NCI-H82 treated with DMSO at 0.1 percent for 48 hours (cell line): ENCODE results near the gene TMTC2.

Experiments used
- DNase-seq: peaks from one replicate; lab custom pipeline; 2025; ENCODE audit not compliant: unreplicated experiment; lab: John Stamatoyannopoulos, UW

TMTC2 gene

DNA sequence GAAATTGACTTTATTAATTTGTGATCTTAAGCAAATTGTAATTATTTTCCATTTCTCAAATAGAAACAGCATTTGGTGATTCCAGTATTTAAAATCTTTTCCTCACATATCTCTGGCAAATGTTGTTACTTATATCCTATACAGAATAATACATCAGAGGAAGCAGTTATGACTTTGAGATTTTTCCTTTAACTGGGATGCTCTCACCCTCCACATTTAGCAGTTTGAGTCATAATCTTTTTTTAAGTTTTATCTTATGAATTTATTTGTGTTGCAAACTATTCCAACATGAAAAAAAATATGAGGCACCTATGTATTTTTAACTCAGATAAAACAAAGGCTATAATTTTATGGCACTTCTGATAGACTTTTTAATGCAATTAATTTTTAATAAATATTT is 311.8 kb downstream of the TMTC2 start:
- DNase-seq: no peak

DNA sequence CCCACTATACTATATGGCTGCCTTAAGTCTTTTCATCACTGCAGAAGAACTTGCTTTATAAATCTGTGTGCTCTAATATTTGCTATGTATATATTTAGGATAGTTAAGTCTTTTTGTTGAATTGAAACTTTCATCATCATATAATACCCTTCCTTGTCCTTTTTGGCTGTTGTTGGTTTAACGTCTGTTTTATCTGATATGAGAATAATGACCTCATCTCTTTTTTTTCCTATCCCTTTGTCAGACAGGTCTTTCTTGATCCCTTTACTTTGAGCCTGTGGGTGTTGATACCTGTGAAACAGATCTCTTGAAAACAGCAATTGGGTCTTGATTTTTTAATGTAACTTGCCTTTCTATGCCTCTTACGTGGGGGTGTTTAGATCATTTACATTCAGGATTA is 316.3 kb downstream of the TMTC2 start:
- no peak for DNase-seq

- no peak for DNase-seq
These were observed 319.0 kb downstream of the TMTC2 start for GRCh38 chr12:83005534-83006197.

DNA sequence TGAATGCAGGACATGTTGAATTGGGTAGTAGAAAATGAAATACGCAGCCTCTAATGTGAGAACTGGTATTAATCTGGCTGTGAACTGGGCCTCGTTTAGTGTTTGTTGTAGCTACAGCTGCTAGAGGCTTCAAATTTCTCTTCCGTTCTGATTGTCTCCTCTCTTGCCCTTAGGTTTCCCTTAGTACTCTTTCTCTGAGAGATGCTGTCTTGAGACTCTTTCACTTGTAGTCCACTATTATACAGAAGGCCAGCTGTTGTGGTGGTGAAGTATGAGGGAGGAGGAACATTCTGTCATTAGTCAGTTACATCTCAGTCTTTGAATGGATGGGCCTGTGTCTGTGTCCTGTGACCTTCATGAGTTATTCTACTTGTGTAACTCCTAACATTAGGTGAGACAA is 322.0 kb downstream of the TMTC2 start:
- no peak for DNase-seq

DNA sequence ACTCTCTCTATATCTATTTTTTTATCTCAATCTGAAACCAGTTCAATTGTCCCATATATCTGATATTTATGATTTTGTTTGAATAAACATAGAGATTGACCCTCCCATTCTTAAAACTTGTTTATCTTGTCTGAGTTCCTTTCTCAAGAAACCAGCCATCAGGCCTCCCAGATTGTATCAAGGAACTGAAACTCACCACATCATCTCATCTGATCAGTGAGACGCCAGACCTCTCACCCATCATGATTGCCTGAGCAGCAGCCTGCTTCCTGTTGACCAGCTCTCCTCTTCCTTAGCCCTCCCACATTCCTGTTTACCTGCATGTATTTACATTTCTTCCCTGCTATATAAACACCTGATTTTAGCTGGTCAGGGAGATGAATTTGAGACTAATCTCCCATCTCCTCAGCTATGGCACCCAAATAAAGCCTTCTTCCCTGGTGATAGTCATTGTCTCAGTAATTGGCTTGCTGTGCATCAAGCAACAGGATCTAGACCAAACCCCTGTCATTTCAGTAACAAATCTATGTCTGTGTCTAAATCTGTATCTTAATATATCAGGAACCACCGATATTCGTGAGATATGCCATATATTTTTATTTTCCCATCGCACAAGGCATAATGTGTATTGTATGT is 323.6 kb downstream of the TMTC2 start:
- no peak for DNase-seq

DNA sequence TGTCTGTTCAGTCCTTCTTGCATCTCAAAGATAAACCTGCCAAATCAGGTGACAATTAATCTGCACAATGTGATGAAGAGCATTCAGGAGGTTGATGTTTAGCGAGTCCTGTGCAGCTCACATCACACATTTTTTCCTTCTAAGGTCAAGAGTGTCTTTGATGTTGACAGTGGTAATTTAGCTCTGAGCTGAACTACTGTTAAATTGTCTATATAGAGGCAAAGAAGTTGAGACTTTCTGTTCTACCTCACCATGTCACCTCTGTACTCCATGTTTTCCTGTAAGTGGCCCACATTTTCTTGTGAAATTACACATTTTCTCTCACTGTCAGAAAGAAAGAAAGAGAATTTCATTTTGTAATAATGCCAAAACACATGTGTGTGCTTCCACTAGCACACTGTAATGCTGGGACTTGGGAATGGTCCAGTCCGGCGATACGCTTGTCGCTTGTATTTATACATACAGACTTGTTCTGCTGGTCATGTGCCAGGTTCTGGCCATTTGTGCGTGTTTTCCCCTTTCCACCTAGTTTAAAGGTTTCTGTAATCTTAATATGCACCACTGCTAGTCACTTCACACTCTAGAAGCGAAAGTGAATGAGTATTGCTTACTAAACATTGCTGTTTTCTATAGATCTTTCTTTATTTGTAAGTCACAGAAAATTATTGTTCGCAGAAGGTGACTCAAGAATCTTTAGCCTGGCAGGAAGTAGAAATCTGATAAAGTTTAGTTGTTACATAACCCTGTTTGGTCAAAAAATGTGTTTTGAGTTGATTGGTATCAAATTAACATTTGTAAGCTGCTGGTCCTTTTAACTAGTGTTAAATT is 328.9 kb downstream of the TMTC2 start:
- no peak for DNase-seq

DNA sequence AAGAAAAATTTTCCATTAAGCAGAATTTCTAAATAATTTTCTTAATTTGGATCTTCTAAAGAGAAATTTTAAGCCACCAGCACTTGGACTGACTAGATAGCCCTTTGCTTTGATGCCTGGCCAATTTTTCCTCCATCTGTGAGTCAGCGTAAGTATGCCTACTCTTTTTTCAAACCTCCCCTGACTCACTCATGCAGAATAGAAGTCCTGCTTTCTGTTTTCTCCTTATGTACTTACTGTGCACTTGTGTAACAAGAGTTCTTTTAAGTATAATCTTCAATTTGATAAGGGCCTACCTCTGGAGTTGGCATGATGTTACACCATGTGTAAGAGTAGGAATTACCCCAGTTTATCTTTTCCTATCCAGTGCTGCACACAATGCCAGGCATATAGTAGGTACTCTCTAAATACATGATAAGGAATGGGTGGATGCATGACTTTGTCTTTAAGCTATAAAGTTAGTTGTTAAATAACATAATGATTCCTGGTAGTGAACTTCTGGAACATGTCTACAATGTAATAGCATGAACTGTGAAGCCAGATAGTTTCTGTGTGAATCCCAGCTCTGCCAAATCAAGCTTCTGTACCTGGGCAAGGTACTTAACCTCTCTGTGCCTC is 329.6 kb downstream of the TMTC2 start:
- DNase-seq: no peak

- no peak for DNase-seq
These were observed 330.3 kb downstream of the TMTC2 start for GRCh38 chr12:83016991-83017390.

DNA sequence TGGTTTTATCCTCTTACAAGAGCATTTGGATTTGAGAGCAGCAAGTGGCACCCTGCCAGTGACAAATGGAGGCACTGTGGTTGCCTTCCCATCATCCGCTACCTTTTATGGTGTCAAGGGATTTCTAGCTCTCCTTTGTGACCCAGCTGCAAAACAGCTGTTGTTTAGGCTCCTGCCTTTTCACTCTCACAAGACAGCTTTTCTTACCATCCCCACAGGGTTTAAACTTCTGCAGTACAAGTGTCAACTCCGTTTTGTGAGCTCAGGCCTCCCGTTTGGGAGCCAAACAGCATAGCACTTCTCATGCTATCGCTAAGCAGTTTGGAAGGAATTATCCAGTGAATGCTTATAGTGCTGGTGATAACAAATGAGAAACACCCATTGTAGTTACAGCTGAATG is 331.4 kb downstream of the TMTC2 start:
- DNase-seq: peak; percentile 17

GRCh38 chr12:83027021-83027723 is 340.5 kb downstream of the TMTC2 start:
- DNase-seq: no peak

- DNase-seq: no peak
These were observed 344.5 kb downstream of the TMTC2 start for GRCh38 chr12:83031196-83031595.

DNA sequence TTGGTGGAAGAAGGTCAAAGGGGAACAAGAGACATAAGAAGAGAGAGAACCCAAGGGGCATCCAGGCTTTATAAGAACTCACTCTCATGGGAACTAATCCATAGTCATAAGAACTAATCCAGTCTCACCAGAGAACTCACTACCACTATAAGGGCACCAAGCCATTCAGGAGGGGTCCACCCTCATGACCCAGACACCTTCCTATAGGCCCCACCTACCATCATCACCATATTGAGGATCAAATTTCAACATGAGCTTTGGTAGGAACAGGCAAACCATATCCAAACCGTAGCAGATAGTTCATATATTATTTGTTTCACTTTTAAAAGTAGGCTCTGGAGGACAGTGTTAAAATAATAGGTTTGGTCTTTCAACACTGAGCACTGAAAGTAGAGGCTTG is 350.1 kb downstream of the TMTC2 start:
- no peak for DNase-seq

GRCh38 chr12:83039413-83039812 is 352.7 kb downstream of the TMTC2 start:
- no peak for DNase-seq

- DNase-seq: no peak
These were observed 353.6 kb downstream of the TMTC2 start for GRCh38 chr12:83040339-83040738.

GRCh38 chr12:83040991-83041390 is 354.3 kb downstream of the TMTC2 start:
- peak; percentile 64 for DNase-seq

DNA sequence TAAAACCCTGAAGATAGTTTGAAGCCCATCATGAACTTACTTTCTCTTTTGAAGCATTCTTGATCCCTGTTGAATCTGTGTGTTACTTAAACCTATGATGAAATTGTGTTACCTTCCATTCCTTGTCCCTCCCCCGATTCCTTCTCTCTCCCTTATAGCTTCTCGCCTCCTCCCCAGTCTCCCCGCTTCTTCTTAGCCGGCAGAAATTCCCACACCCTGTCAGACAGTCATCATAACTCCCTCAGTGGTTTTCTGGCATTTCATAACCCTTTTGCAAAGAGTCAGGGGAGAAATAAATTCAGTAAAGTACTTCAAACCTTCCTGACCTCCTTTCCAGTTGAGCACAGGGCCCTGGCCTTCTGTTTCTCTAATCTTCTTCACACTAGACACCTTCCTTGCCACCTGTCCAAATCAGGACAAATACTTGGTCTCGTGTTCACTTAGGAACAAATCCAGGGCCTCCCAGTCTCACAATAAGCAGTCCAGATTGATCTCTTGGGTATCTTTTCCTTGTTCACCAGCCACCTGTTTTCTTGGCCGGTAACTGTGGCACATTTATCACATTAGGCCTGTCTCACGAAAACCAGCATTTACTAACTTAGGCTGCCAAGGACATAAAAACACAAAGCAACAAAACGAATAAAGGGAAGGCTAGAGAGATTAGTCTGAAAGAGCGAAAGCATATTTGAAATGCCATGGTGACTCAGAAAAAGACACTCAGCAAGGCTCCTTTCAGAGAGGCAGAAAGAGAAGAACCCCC is 355.9 kb downstream of the TMTC2 start:
- peak; percentile 22 for DNase-seq

GRCh38 chr12:83044736-83045135 is 358.0 kb downstream of the TMTC2 start:
- no peak for DNase-seq

- no peak for DNase-seq
These were observed 359.3 kb downstream of the TMTC2 start for GRCh38 chr12:83046019-83046418.

GRCh38 chr12:83049306-83049705 is 362.6 kb downstream of the TMTC2 start:
- no peak for DNase-seq

DNA sequence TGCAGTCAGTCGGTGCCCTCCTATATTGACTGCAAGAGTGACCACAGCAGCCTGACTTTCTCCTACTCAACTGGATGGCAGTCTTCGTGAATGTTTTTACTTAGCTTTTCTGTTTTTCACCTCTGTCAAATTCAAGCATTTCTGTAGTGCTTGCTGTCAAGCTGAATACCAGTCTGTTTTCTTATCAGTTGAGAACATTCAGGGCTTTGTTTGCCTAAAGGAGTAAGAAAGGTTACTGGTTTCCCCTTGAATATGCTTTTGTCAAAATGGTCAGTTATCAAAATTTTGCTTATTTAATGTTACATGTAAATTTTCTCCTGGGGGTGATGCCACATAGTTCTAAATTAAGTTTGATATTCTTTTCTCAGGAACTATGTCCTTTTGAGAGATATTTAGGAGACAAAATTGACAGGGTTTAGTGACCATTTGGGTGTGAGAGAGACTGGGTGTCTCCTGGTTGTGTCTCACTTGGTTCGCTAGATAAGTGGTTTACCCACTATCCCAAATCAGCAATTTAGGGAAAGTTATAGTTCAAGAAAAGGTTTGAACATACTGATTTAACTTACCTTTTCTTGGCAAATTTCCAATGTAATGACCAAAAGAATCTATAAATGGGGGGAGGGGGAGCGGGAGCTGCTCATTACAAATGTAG is 366.3 kb downstream of the TMTC2 start:
- DNase-seq: no peak
